Liver (tissue), 9 donors: Measurements from ENCODE around the gene NPTN. TPM values are rescaled to one million over a fixed set of nuclear protein-coding genes. Genes with fewer than 3 reads are reported as not detected.

ENCODE experiments used
- DNase-seq: peaks from one replicate; pipeline ENCODE4 v3.0.0-alpha.2; 2017; ENCODE audit warnings: low spot score
- H3K27ac ChIP-seq, 2 donors: one replicate each; pipeline ENCODE4 v1.7.0; 2013; ENCODE audit warnings: inconsistent platforms in 2 of 2, low read length in 2 of 2, control low read depth in 1 of 2, low read depth in 1 of 2, mild to moderate bottlenecking in 1 of 2
- H3K27me3 ChIP-seq, 4 donors: one replicate each; pipeline versions ENCODE4 v1.6.1 to v1.7.0; 2013; ENCODE audit warnings: low read length in 3 of 4, inconsistent platforms in 1 of 4, mild to moderate bottlenecking in 1 of 4, moderate library complexity in 1 of 4; ENCODE audit not compliant: control insufficient read depth in 4 of 4, insufficient read depth in 4 of 4
- H3K36me3 ChIP-seq, 4 donors: one replicate each; pipeline versions ENCODE4 v1.6.1 to v1.7.0; 2013; ENCODE audit warnings: low read length in 3 of 4, mild to moderate bottlenecking in 3 of 4, low read depth in 1 of 4, moderate library complexity in 1 of 4; ENCODE audit not compliant: control insufficient read depth in 4 of 4, insufficient read depth in 3 of 4
- H3K4me1 ChIP-seq, 4 donors: one replicate each; pipeline versions ENCODE4 v1.6.1 to v1.7.0; 2013; ENCODE audit warnings: low read length in 3 of 4, mild to moderate bottlenecking in 3 of 4, moderate library complexity in 1 of 4; ENCODE audit not compliant: control insufficient read depth in 4 of 4, insufficient read depth in 4 of 4
- H3K4me3 ChIP-seq, 3 donors: one replicate each; pipeline versions ENCODE4 v1.6.1 to v1.7.0; 2013; ENCODE audit warnings: low read length in 3 of 3, control low read depth in 1 of 3, low read depth in 1 of 3, mild to moderate bottlenecking in 1 of 3
- H3K9ac ChIP-seq, 2 donors: one replicate each; pipeline ENCODE4 v1.7.0; 2013; ENCODE audit warnings: low read length in 2 of 2, mild to moderate bottlenecking in 2 of 2, moderate library complexity in 2 of 2, control low read depth in 1 of 2, low read depth in 1 of 2
- H3K9me3 ChIP-seq, 4 donors: one replicate each; pipeline versions ENCODE4 v1.6.1 to v1.7.0; 2013; ENCODE audit warnings: low read length in 3 of 4; ENCODE audit not compliant: control insufficient read depth in 4 of 4
- ATF3 ChIP-seq: IDR thresholded peaks from 2 replicates; pipeline ENCODE4 v1.6.1; 2016; ENCODE audit warnings: antibody characterized with exemption
- CTCF ChIP-seq: fragments of 150-350 bp; IDR thresholded peaks from 2 replicates; pipeline ENCODE4 v1.5.1; 2017; ENCODE audit warnings: improper control_type of control experiment, low read depth, low read length; ENCODE audit not compliant: missing input control
- EGR1 ChIP-seq, 2 donors: IDR thresholded peaks; 2 replicates each; pipeline ENCODE4 v1.6.1; 2016 to 2018; ENCODE audit warnings: antibody characterized with exemption in 2 of 2, low read depth in 2 of 2
- FOXA1 ChIP-seq: IDR thresholded peaks from 2 replicates; pipeline ENCODE4 v1.6.1; 2016; ENCODE audit warnings: antibody characterized with exemption
- FOXA2 ChIP-seq: IDR thresholded peaks from 2 replicates; pipeline ENCODE4 v1.6.1; 2016; ENCODE audit warnings: antibody characterized with exemption
- GABPA ChIP-seq, 2 donors: IDR thresholded peaks in 1 of 2; conservative IDR thresholded peaks in 1 of 2; 2 replicates each; pipeline ENCODE4 v1.6.1; 2016; ENCODE audit warnings: antibody characterized with exemption in 2 of 2, mild to moderate bottlenecking in 1 of 2, moderate library complexity in 1 of 2
- HNF4A ChIP-seq, 2 donors: conservative IDR thresholded peaks; 2 replicates each; pipeline ENCODE4 v1.6.1; 2016; ENCODE audit warnings: antibody characterized with exemption in 2 of 2, mild to moderate bottlenecking in 2 of 2
- HNF4G ChIP-seq: IDR thresholded peaks from 2 replicates; pipeline ENCODE4 v1.6.1; 2016; ENCODE audit warnings: antibody characterized with exemption
- JUND ChIP-seq, 2 donors: IDR thresholded peaks; 2 replicates each; pipeline ENCODE4 v1.6.1; 2016; ENCODE audit warnings: antibody characterized with exemption in 2 of 2
- MAX ChIP-seq: IDR thresholded peaks from 2 replicates; pipeline ENCODE4 v1.6.1; 2016; ENCODE audit warnings: antibody characterized with exemption
- NR2F2 ChIP-seq: IDR thresholded peaks from 2 replicates; pipeline ENCODE4 v1.6.1; 2016; ENCODE audit warnings: antibody characterized with exemption
- RAD21 ChIP-seq, 2 donors: IDR thresholded peaks; 2 replicates each; pipeline ENCODE4 v1.6.1; 2016; ENCODE audit warnings: antibody characterized with exemption in 2 of 2, mild to moderate bottlenecking in 2 of 2
- REST ChIP-seq: IDR thresholded peaks from 2 replicates; pipeline ENCODE4 v1.6.1; 2016; ENCODE audit warnings: antibody characterized with exemption, mild to moderate bottlenecking
- RXRA ChIP-seq, 2 donors: IDR thresholded peaks; 2 replicates each; pipeline ENCODE4 v1.6.1; 2017 to 2018; ENCODE audit warnings: antibody characterized with exemption in 2 of 2, mild to moderate bottlenecking in 1 of 2
- SP1 ChIP-seq: IDR thresholded peaks from 2 replicates; pipeline ENCODE4 v1.6.1; 2018; ENCODE audit warnings: antibody characterized with exemption, mild to moderate bottlenecking
- TAF1 ChIP-seq: conservative IDR thresholded peaks from 2 replicates; pipeline ENCODE4 v1.6.1; 2016; ENCODE audit warnings: antibody characterized with exemption, mild to moderate bottlenecking
- YY1 ChIP-seq: IDR thresholded peaks from 2 replicates; pipeline ENCODE4 v1.6.1; 2016; ENCODE audit warnings: antibody characterized with exemption, mild to moderate bottlenecking
- ZBTB33 ChIP-seq: IDR thresholded peaks from 2 replicates; pipeline ENCODE4 v1.6.1; 2016; ENCODE audit warnings: antibody characterized with exemption
- WGBS: extraction: QIAGEN DNeasy Blood & Tissue Kit; methylation state at CpG from one replicate; pipeline ENCODE4 v1.1.7; 2013; 5-methylcytosine and 5-hydroxymethylcytosine counted together
- polyA plus RNA-seq, 2 donors: library from polyadenylated mRNA; stranded (reverse) in 1 of 2; unstranded in 1 of 2; fragments of 200-250 nt in 1 of 2; fragments of >200 nt in 1 of 2; fragmentation: Nextera tagmentation in 1 of 2; extraction: Ambion mirVana in 1 of 2; gene quantifications; one replicate each; pipeline versions ENCODE4 v1.2.1 to v1.2.3, GENCODE V29; 2013 to 2015
- total RNA-seq, 2 donors: library from RNA; depleted of rRNA; stranded (reverse); fragments of >200 nt; gene quantifications; one replicate each; pipeline ENCODE4 v1.2.3, GENCODE V29; 2014
- donor health status: healthy.
- donor health status: healthy.
- donor health status: healthy.
- donor health status: healthy.
- donor health status: healthy.

NPTN gene
- total and polyA plus RNA-seq, 4 donors = 16.8 to 42.4 (median 33.9) TPM

- WGBS = 72% methylated on average over 3 of the region's 3 CpGs
- H3K27me3 ChIP-seq = no peaks in the 10 kb centered on the region
- no peaks in the 10 kb centered on the region for H3K9me3 ChIP-seq
- no peak overlapping the region for H3K4me3 ChIP-seq
- TF ChIP-seq EGR1 (IDR thresholded peaks at IDR 0.05; ENCODE audit: low read depth in 2 of 2) (no peak), RAD21 (IDR thresholded peaks at IDR 0.05) (no peak), GABPA (IDR thresholded peaks at IDR 0.05 in 1 of 2, conservative IDR thresholded peaks at IDR 0.05 in 1 of 2) (no peak)
- H3K4me1 ChIP-seq = no peaks in the 10 kb centered on the region
- no peak overlapping the region for H3K27ac ChIP-seq
- no peak overlapping the region for H3K9ac ChIP-seq
- no peaks in the 10 kb centered on the region for H3K36me3 ChIP-seq
- DNase-seq = no peak
Measured at GRCh38 chr15:73518180-73518862, 114.9 kb downstream of the NPTN start.

GRCh38 chr15:73517566-73517965, 115.6 kb downstream of the NPTN start:
- Histone ChIP-seq H3K27ac (no peak overlapping the region), H3K4me1 (no peaks in the 10 kb centered on the region), H3K9me3 (no peaks in the 10 kb centered on the region), H3K4me3 (no peak overlapping the region), H3K9ac (no peak overlapping the region), H3K27me3 (no peaks in the 10 kb centered on the region), H3K36me3 (no peaks in the 10 kb centered on the region)
- TF ChIP-seq FOXA2 (no peak), JUND (IDR thresholded peaks at IDR 0.05) (no peak), GABPA (IDR thresholded peaks at IDR 0.05 in 1 of 2, conservative IDR thresholded peaks at IDR 0.05 in 1 of 2) (no peak), HNF4G (no peak), MAX (no peak), TAF1 (no peak), ZBTB33 (no peak), EGR1 (IDR thresholded peaks at IDR 0.05; ENCODE audit: low read depth in 2 of 2) (no peak), ATF3 (no peak), CTCF (no peak), REST (no peak), RXRA (IDR thresholded peaks at IDR 0.05) (no peak), YY1 (no peak), SP1 (no peak), RAD21 (IDR thresholded peaks at IDR 0.05) (no peak), HNF4A (conservative IDR thresholded peaks at IDR 0.05) (no peak), NR2F2 (no peak), FOXA1 (no peak)
- WGBS = 93% methylated on average over 2 of the region's 2 CpGs
- DNase-seq = no peak
